Stimulated activated CD8-positive, alpha-beta memory T cell treated with anti-CD3 and anti-CD28 coated beads, Interleukin-15, amount 100 ng/mL, for 4 hours (primary cell): Measurements from ENCODE around the gene KRT74.

Experiments
- DNase-seq, 2 donors: peaks; one replicate each; pipeline ENCODE4 v3.0.0-alpha.2; 2020; ENCODE audit warnings: low read depth in 2 of 2

The KRT74 gene

DNA sequence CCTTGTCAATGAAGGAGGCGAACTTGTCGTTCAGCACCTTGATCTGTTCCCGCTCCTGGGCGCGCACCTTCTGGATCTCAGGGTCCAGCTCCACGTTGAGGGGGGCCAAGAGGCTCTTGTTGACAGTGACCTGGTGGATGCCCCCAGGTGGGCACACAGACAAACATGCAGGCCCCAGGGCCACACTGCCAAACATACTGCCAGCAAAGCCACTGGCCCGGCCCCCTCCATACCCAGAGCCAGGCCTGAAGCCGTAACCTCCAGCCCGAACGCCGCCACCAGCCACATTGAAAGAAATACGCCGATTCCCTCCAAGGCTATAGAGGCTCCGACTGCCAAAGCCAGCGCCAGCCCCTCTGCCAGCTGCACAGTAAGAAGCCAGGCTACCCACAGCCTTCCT lies 337 bp downstream of the KRT74 start:
- no peak for DNase-seq

DNA sequence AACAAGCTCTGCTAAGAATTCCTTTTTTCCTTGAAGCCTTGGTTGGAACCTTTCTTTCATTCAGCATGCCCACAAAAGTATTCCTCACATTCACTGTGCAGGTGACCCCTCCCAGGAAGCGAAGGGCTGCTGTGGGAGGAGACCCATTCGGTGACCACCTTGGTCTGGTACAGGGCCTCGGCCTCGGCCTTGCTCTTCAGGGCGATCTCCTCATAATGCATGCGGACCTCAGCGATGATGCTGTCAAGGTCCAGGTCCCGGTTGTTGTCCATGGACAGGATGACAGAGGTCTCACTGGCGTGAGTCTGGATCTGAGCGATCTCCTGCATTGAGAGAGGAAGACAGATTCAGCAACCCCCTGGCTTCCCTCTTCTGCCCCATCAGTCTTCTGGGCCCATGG lies 3.1 kb downstream of the KRT74 start:
- DNase-seq: no peak

DNA sequence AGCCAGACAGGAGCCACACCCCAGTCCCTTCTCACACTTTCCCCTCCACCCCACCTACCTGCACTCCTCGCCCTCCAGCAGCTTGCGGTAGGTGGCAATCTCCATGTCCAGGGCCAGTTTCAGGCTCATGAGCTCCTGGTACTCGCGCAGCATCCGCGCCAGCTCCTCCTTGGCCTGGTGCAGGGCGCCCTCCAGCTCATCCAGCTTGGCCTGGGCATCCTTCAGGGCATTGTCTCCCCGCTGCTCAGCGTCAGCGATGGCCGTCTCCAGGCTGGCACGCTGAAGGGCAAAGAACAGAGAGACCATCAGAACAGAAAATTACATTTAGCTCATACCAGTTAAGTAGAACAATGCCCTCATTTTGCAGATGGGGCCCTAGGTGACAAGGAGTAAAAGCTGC lies 5.5 kb downstream of the KRT74 start:
- DNase-seq: no peak

DNA sequence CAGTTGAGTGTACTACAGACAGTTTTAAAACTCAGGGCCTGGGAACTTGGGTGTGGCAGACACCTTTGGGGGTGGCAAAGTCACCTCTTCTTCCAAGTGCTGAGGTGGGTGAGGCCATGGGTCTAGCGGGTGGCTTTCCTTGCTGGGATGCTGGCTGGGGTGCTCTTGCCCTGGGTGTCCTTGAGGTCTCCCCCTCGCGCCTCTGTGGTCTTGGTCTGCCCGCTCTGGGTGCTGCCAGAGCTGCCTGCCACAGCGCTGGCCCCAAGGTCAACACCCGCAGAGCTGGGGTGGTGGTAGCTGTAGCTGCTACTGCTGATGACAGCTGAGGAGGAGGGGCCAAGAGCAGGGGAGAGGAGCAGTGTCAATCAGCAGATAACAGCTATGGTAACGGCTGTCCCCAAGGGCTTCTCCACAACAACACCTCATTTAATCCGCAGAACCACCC lies 6.8 kb downstream of the KRT74 start:
- DNase-seq: peak; percentile 29 to 41

DNA sequence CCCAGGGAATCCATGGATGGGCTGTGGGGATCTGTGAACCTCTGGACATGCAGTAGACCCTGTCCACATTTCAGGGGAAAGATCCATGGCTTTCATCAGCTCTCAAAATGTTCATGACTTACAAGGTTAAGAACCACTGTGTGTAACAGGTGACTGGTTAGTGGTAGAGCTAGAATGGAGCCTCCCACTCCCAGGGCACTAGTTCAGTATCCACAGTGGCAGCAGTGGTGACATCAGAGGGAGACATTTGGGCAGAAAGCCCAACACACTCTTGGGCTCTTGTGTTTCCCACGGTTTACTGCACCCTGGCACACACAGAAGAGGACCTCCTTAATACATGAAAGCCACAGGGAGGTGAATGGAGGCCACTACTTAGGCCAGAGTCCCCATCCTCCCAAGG lies 9.1 kb downstream of the KRT74 start:
- no peak for DNase-seq

DNA sequence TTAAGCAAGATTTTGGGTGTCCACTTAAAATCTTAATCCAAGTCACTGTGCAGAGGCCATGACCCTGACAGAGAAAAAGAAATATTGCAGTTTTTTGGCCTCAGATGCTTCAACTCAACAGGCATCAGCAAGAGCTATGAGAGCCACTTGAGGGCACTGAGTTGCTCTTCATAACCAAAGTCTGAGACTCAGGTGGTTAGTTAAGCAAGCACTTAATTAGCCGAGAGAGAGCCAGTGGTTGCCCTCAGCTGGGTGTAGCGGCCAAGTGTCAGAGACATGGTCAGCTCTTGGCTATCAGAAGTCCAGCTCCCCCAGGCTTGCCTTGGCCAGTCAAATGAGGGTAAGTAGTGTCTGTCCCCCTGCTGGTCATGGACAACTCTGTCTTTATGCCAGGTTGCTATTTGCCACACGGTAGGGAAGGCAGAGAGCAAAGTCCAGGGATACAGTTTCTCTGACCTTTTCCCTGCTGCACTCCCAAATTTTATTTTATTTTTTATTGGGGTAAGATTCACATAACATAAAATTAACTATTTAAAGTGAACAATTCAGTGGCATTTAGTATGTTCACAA lies 11.7 kb downstream of the KRT74 start:
- no peak for DNase-seq

DNA sequence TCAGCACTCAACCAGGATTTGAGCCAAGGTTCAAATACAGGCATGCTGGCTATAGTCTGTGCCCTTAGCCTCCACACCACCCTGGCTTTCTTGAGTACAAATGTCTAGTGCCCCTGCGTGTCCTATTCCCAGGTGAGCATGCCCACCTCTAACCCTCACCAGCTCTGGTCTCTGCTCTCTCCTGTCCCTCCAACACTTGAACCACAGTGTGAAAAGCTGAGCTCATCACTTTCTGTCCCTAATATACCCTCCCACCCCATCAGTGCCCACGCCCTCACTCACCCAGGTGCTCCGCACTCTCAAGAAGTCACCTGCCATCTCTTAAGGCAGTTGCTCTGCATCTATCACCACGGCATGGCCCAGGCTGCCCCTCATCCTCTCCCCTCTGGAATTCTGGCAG lies 13.7 kb downstream of the KRT74 start:
- DNase-seq: no peak

DNA sequence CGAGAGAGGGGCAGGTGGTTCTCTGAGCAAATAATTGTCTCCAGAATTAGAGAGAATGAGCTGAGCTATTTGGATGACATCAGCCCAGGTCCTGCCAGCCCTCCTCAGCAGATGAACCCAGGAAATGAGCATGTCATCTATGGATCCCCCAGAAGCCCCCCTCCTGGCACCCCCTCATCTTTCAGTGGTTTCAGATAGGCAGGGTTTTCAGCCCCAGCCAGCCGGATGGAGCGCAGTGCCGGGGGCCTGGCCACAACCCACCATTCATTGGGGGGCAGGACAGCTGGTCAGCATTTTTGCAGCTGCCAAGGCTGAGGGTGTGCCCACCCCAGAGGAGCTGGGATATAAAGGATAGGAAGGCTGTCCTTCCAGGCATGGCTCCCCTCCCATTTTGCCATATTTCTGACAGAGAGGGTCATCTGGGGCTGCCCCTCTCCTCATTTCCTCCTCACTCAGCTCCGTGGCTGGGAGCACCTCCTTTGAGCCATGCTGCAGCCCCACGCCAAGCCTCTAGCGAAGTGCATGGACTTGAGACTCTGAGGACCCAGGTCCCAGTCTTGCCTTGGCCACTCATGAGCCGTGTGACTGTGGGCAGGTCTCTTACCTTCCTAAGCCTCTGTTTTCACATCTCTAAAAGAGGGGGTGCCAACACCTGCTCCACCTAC lies 14.7 kb downstream of the KRT74 start:
- DNase-seq: no peak

DNA sequence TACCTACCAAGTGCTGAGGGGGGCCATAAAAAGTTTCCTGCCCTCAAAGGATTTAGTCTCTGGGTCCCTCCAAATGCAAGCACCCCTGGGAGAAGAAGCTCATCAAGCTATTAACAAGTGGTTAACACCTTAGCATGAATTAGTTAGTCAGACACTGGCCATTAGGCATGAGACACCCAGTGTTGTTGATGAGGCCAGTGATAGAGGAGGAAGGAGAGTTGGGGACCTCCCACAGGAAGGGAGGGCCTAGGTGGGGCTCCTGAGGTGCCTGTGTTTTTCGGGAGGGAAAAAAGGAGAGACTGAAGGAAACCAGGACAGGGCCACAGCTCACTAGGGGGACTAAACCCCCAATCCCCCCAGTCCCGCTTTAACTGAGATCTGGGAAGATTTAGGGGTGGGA lies 16.2 kb downstream of the KRT74 start:
- DNase-seq: no peak

DNA sequence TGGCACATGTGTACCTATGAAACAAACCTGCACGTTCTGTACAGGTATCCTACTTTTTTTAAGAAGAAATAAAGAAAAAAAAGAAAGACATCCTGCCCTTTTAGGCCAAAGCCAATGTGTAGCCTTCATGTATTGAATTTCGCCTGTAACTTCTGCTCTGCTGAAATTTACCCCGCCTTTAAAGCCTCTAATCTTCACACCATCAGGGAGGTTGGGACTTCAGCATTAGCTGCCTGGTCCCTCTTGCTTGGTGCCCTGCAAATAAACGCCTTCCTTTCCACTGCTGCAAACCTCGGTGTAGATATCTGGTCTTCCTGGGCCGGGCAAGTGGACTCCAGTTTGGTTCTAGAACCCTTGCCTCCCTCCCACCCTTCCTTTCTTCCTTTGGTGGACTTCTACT lies 18.1 kb downstream of the KRT74 start:
- no peak for DNase-seq

DNA sequence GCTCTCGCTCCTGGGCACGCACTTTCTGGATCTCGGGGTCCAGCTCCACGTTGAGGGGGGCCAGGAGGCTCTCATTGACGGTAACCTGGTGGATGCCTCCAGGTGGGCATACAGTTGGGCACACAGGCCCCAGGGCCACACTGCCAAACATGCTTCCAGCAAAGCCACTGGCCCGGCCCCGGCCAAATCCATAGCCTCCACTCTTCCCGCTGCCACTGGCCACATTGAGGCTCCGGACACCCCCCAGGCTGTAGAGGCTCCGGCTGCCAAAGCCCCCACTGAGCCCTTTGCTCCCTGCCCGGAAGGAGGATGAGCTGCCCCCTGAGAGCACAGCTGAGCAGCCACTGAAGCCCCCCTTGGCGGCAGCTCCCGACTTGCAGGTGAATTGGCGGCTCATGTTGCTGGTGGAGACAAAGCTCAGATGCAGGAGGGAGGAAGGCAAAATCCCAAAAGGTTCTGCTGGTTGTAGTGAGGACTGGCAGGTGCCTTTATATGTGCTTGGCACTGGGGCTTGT lies 20.9 kb downstream of the KRT74 start, which contains the start of gene KRT71:
KRT71 (minus strand) TSS at position 465 of the 515 bp plus-strand sequence; CDS start at position 397, 68 bp downstream.
- no peak for DNase-seq

DNA sequence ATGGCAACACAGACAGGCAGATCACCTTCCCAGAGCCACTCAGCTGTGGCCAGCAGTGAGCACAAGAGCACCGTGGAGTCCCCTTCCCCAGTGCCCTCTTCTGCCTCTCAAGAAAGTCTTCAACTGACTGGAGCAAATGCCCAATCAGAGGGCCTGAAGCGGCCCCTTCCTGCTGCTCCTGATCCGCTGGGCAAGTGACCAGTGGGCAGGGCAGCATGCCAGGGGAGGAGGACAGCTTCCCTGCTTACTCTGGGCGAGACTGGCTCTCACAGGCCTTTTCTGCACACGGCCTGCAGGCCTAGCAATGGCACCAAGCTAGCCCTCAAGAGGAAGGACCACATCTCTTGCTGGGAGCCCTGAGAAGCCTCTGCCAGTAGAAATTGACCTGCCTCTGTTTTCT lies 21.6 kb downstream of the KRT74 start:
- no peak for DNase-seq

DNA sequence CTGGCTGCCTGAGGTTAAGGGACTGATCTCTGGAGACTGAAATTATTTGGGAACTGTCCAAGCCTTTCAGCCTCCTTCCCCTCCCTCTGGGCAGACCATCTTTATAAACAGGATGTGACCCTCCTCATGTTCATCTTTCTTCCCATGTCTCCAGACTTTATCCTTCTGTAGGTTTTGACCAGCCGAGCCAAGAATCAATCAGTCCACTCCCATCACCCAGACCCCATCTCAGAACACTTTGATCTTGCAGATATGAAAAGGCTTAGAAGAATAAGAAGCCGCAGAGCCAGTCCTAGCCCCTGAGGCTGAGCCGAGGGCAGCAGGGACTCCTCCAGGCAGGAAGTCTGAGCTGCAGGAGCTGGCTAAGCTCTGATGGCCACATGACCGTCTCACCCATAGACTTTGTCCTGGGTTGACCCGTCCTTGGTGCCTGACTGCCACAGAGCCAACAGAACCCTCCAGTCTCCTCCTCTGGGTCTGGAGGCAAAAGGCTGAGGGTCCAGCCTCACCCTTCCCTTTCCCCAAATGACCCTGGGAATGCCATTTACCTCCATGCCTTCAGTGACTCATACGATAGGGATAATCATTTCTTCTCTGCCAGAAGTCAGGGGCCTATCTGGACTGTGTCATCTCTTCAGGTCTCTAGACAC lies 22.3 kb downstream of the KRT74 start:
- DNase-seq: no peak

DNA sequence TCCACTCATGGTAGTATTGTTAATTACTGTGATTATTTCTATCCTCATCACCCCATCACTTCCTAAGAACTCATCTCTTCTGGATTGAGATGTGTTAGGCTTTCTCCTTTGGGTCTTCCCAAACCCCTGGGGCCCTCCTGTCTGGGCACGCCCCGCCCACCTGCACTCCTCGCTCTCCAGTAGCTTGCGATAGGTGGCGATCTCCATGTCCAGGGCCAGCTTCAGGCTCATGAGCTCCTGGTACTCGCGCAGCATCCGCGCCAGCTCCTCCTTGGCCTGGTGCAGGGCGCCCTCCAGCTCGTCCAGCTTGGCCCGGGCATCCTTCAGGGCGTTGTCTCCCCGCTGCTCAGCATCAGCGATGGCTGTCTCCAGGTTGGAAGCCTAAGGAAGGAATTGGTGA lies 27.5 kb downstream of the KRT74 start:
- no peak for DNase-seq

DNA sequence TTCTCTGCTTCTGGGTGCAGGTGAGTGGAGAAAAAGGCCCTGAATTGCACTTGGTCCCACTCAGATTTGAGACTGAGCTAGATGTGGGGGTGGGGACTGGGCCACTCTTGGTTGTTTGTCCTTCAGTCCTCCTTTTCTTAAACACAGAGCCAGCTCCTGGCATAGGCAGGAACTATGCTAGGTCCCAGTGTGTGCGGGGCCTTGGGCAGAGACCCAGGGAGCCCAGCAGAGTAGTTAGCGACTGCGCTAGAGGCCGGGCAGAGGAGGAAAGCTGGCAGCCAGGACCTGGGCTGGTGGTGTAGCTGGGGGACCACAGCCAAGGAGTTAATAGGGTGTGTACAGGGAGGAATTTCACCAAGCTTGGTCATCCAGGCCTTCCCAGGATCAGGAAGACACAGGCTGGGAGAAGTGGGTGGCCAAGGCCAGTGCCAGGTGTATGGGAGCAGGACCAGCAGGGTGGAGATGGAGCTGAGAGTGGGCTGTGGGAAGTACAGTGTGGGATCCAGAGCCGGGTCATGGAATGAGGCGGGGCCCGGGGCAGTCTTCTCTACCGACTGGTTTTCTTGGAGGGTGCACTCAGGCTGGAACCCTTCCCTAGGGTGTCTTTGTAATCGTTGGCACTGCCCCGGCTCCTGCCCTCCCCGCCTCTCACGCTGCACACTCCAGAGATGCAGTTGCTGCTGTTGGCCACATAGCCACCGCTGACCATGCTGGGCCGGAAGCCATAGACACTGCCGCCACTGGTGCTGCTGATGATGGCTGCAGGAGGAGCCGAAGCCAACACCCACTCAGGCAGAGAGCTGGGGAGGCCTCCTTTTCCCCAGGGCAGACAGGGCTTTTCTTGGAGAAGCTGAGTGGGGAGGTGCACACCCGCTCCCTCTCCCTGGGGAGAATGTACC lies 29.4 kb downstream of the KRT74 start:
- no peak for DNase-seq

DNA sequence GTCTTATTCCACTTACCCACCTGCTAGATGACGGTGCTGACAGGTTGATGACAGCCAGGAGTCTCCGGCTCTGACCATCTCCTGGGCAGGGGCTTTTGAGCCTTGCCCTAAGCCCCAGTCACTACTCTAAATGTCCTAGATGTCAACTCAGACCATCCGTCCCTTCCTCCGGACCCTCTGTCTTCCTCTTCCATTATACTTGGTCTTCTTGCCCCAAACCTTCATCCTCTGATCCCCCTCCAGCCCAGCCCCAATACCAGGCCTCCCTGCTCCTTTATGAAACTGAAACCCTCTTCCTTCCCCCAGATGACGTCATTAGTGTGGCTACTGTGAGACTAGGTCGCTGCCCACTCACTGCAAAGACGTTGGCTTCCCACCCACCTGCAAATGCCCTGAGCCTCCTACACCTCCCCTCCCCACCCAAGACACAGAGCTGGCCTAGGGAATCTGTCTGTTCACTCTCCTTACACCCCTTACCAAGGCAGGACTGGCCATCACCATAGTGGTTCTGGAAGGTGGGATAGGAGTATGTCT lies 30.8 kb downstream of the KRT74 start:
- no peak for DNase-seq

DNA sequence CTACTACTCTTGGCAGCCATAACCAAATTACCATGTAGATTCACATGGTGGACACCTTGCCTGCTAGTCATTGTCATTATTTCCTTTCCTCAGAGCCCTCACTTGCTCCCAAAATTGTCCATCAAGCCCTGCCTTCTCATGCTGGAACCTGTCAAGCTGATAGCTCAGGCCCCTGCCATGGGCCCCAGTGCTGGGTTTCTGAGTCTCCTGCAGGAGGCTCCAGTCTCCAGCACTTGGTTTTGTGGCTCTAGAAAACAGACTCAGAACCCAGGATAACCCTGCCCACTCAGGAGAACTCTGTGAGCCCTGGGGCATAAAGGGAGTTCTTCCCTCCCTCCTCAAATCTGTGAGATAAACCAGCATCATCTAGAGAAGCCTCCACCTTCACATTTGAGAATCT lies 31.5 kb downstream of the KRT74 start:
- no peak for DNase-seq

DNA sequence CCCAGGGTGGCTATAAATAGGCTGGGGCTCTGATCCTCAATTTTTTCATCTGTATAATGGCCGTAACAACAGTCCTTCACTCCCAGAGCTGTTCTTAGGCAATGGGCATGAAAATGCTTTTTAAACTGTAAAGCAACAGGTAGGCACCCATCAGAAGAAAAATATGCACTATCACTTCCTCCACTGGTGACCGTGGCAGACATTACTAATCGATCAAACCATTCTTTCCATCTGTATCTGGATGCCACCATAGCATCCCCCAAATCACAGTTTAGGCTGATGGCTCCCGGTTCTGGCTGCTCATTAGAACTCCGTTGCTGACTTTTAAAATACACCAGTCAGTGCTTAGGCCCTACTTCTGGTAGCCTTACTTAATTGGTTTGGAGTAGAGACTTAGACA lies 31.9 kb downstream of the KRT74 start:
- no peak for DNase-seq

DNA sequence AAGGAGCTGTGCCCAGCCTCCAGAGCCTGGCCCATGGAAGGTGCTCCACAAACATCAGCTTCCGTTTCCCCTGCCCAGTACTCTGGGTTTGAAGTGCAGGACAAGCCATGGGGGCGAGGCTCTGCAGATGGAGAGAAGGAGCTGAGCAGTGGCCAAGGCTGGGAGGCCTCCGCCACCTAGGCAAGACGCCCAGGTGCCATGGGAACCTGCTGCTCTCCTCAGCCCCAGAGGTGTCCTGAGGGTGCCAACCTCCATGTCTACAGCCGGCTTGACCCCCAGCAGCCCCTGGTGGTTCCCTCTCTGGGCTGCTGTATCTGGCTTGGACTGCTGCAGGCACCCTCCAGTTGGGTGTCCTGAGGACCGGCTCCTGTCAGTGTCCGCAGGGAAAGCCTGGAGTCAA lies 33.1 kb downstream of the KRT74 start:
- DNase-seq: no peak

DNA sequence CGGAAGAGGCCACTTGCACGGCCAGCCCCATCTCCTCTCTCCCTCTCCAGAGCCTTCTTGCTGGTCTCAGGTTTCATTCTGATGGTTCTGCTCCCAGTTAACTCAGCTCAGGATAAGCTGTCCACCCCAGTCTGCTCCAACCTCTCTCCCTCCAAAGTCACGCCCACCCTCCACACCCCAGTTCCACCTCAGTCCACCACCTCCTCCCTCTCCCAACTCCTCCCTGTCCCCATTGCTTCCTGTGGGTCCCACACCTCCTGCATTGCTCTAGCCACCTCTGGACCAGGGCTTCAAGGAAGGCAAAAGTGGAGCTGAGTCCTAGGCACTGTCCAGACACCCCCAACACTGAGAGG lies 33.8 kb downstream of the KRT74 start:
- no peak for DNase-seq

DNA sequence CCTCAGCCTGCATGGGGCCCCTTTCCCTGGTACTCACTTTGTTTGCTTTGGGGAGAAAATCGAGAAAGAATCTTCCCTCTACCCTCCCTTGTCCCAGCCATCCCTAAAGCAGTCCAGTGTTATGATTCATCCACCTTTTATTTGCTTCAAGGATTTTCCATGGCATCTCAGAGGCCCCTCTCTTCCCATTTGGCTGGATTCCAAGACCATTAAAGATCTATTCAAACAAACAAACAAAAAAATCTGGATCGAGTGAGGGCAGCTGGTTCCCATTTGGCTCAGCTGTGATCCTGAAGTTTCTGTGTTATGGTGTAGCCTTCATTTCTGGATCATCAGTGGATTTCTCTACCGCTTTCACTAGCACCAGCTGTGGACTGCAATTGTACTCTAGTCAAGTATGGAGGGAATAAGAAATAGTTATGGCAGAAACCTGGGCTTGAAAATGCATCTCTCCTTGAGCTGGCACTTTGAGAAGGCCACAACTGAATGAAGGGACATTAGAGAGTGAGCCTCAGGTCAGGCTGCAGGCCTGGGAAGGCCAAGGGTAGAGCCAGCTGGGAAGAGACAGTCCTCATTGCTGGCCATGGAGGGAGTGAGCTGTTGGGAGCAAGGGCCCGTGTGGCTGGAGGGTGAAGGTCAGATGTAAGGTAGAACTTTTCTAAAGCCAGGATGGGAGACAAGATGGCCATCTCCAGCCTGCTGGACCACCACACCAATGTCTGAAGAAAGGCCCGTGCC lies 34.4 kb downstream of the KRT74 start:
- DNase-seq: no peak
